Activated T-helper 1 cell treated with anti-CD3 and anti-CD28 coated beads, Interleukin-2, amount 50 U/mL, for 16 hours (primary cell): Measurements from ENCODE around the gene DOCK9.

Experiments
- DNase-seq, 2 donors: peaks; one replicate each; pipeline ENCODE4 v3.0.0-alpha.2; 2020; ENCODE audit warnings: low read depth in 1 of 2, low spot score in 1 of 2

The DOCK9 gene

GRCh38 chr13:98889419-98890085 lies 88.3 kb downstream of the DOCK9 start:
- DNase-seq = no peak

- DNase-seq = no peak
Measured at GRCh38 chr13:98888890-98889279, 89.0 kb downstream of the DOCK9 start.

DNA sequence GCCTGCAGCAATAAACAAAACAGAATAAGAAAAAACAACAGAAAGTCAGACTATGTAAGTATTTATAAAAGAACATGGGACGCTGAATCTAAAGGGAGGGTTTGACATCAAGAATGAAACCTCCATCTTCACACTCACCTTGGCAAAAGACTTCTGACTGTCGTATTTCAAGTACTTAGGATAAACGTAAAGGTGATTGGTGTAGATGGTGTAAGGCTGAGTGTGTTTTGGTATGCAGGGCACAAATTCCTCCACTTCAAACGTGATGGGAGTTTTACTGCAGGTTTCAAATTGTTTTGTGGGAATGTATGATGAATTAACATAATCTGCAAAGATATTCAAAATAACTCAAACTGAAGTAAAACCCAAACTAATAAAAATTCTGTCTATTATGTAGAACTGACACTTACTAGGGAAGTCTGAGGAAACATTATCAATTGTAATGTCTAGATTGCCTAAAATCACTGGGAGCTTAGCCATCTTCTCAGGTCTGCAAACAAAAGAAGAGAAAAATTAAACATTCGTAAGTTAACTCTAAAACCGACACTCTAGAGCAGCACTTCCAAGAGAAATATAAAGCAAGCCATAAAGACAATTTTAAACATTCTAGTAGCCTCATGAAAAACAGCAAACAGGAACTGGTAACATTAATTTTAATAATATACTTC lies 89.5 kb downstream of the DOCK9 start:
- no peak for DNase-seq

DNA sequence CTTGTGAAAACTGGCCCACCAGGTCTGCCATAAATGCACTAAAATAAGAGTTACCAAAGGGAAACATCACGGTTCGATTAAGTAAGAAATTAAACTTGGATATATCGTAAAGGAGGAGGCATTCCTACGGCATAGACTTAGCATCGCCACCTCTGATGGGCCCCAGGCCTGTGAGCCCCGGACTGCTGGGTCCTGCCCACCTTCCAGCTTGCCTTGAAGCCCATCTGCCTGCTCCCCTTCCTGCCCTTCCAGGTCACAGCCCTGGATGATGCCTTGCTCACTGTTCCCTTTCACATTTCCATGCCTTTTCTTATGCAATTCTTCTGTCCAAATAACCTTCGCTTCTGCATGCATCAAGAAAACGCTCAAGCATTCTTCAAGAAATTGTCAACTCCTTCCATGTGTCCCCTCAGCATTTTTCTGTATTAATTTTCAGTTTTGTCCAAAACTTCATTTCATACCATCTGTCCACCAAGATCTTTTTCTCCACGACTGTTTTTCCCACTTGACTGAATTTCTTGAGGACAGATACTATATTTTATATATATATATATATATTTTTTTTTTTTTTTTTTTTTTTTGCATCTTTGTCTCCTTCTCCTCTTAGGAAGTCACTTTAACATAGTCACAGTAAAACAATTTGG lies 91.2 kb downstream of the DOCK9 start:
- no peak for DNase-seq

- DNase-seq = no peak
Measured at GRCh38 chr13:98885600-98885999, 92.3 kb downstream of the DOCK9 start.

GRCh38 chr13:98883998-98884397 lies 93.9 kb downstream of the DOCK9 start:
- no peak for DNase-seq

DNA sequence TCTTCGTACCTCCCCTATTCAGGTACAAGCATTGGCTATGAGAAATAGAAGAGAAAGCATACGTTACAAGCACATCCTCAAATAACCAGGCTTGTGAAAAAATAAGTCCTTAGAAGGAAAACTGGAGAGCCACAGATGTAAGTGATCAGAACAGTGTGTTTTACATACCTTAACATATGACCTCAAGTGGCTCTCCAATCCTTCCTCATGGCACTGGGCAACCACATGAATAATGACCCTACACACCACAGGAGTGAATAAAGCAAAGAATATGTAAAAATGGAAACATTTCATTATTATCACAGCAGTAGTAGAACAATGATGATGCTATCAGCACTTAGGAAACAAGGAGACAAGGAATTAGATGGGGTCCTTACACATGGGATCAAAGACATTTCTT lies 96.5 kb downstream of the DOCK9 start:
- no peak for DNase-seq

- DNase-seq = no peak
Measured at GRCh38 chr13:98880677-98881076, 97.2 kb downstream of the DOCK9 start.

DNA sequence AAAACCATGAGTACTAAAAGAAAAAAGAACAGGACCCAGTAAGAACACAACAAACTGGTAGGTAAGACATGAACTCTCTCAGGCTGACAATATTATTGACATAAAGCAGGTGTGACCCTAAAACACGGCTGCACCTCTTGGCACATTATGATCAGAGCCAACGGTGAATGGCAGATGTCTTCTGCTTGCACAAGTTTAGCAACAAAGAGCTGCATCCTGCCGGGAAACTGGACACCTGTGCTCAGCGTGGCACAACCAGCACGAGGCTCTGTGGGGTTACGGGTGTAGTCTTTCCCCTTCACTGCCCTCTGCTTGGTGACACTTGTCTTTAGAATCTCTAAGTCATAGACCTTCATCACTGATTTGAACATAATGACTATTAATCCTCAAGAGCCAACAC lies 97.9 kb downstream of the DOCK9 start:
- no peak for DNase-seq

DNA sequence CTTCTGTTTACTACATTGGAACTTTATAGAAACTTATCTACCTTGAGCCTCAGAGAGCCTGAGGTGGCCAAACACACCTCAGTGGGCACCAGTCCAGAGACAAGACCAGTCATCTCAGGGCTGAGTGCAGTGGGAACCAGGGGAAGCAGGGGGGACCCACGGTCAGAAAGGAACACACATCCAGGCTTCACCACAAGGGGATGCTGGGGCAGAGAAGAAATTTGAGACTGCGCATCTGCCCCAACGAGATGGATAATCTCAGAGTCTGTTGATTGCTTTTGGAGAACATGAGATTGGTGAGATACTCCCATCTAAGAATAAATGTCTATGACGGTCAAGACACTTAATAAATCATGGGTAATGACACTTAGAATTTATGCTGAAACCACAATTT lies 98.7 kb downstream of the DOCK9 start:
- no peak for DNase-seq

DNA sequence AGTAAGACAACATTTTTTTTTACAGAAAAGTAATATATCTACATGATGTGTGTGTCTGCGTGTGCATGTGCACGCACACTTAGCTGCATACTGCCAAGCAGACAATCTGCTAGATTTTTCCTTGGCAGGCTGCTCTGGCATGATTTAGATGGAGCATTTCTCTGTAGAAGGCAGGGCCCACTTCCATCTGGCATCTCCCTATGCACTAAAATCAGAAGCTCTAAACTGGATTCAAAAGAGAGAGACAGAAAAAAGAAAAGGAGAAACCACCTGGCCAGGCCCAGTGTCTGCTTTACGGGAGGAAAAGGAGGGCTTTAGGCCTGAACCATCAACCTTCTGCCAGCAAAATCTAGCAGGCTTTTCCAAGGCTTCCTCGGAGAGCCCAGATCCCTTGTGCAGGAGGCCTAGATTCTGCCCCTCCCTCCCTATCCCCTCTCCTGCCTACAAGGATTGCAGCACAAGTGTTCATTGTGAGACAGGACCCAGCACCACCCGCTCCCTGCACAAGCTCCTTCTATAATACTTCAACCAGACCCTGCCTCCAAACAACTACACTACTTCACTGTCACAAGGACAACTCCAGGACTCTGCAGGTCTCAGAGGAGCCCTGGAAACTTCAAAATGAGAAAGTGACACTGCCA lies 99.3 kb downstream of the DOCK9 start:
- DNase-seq = no peak

- DNase-seq = no peak
Measured at GRCh38 chr13:98877936-98878335, 99.9 kb downstream of the DOCK9 start.

DNA sequence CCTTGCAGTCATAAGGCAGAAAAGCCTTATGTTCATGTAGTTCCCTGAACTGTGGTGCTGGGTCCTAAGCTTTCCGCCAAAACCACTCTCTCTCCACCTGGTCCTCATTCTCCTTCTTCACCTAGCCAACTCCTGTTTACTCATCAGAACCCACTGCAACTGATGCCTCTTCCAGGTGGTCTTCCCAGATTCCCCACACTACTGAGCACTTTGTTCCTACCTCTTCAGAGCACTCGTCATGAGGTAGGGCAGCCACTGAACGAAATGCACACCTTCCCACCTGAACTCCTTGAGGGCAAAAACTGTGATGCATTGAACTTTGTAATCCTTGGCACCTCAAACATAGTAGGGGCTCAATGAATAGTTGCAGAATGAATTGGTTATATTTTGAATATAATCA lies 100.4 kb downstream of the DOCK9 start:
- no peak for DNase-seq

DNA sequence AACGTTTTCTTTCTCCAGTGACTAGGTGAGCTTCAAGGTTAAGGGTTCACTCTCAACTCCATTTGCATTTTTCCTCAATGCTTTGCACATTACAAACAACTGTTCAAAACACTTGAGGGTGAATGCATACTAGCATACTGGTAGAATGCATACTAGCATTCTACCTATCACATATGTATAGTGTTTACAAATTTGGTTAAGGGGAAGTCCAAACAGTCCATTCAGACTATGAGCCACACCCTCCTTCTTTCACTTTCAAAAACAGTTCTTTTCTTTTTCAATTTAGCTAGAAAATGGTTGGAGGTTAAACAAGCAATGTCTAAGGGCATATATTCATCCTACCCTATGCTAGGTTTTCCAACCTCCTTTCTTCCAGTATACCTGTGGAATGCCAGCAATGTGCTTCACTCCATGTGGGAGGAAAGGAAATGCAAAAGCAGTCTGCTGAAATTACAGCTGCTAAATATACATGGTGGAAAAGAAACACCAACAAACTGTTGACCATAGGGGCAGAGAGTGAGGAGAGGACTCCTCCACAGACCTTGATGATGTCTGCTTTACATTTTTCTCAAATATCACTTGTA lies 102.6 kb downstream of the DOCK9 start:
- DNase-seq = no peak

DNA sequence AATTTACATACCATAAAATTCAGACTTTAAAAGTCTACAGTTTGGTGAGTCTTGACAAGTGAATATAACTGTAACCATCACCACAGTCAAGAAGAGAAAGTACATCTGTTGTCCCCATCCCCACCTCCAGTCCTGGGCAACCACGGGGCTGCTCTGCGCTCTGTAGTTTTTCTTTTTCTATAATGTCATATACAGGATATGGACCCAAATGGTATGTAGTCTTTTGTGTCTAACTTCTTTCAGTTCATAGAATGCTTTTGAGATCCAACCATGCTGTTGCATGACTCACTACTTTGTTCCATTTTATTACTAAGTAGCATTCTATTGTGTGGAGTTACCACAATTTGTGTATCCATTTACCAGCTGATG lies 103.9 kb downstream of the DOCK9 start:
- DNase-seq = no peak

DNA sequence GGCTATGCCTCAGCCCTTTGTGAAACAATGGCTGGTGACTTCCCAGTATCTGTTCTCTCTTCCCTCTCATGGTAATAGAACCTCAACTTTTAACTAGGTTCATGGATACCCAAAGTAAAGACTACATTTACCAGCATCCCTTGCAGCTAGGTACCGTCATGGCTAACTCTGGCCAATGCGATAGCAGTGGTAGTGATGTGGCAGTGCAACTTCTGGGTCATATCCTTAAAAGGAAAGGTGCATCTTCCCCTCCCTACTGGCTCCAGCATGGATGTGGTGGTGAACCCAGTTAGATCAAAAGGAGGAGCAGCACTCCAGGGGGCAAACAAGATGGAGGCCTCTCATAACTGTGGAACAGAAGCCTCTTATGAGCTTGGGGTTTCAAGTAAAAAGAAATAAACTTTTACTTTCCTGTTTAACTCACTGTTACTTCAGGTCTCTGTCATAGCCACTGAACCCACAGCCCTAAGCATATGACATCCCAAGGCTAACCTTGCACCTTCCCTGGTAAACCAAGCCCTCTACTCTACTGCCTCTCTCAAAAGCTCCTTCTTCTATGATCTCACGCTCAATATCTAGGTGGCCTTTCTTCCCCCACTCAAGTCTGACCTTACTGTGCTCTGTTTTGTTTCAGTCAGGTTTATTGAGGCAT lies 104.4 kb downstream of the DOCK9 start:
- no peak for DNase-seq

DNA sequence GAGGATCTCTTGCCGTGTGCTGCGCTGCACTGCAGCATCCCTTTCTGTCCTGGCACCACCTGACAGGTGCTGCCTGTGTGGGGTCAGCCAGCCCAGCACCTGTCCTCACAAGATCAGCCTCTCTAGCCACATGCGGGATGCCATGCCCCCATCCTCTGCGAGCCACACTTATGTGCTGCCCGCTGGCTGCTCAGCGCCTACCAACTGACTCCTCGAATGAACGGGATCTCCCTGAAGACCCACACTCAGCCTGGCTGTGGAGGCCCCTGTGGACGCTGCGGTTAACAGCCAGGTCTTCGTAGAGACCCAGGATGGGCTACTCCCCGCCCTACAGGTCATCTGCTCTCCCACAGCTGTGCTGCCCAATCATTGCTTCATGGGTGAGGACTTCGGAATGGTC lies 106.1 kb downstream of the DOCK9 start:
- no peak for DNase-seq

GRCh38 chr13:98869408-98870090 lies 108.3 kb downstream of the DOCK9 start:
- no peak for DNase-seq

- no peak for DNase-seq
Measured at GRCh38 chr13:98868932-98869331, 108.9 kb downstream of the DOCK9 start.

DNA sequence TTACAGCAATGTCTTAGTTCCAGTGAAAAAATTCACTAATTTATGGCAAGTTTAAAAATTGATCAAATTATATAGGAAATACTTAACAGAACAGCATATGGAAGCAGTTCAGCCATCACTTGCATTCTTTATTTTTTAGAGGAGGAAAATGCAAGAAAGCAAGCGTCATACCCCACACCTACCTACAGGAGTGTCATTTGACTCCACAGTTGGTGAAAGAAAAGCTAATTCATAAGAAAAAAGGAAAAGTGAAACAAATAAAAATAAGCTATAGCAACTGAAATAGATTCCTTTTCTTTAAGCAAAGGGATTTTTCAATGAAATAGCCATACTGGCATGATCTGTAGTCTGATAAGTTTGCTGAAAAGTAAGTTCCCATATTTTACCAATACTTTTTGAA lies 111.0 kb downstream of the DOCK9 start:
- no peak for DNase-seq

DNA sequence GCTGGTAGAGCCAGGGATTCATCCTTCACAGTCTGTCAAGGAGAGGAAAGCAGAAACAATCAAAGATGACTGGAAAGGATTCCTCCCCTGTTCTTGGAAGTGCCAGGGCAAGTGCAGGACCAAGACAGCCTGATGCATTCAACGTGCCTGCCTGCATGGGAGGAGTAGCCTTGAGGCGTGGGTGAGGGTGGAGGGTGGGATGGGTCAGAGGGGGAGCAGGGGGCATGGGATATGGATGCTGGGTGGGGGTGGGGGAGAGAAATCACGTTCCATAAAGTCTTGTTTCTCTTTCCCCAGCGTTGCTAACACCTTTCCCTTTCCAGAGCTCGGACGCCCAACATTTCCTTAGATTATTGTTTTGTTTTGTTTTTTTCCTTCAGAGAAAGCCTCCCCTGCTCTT lies 117.4 kb downstream of the DOCK9 start:
- DNase-seq = no peak
